MM.1S (cell line): Measurements from ENCODE around the gene RHOC.

Experiments
- EZH2phosphoT487 ChIP-seq: fragments of 300-600 bp; sonication (generic); IDR thresholded peaks from 2 replicates; pipeline ENCODE4 v1.6.1; 2018; ENCODE audit warnings: antibody characterized with exemption, low read length
- TF ChIP-seq, protein P1 (sequence below): fragments of 300-600 bp; sonication (generic); IDR thresholded peaks from 2 replicates; pipeline ENCODE4 v1.5.1; 2016; ENCODE audit warnings: antibody characterized with exemption, low read length, mixed read lengths

DNA sequence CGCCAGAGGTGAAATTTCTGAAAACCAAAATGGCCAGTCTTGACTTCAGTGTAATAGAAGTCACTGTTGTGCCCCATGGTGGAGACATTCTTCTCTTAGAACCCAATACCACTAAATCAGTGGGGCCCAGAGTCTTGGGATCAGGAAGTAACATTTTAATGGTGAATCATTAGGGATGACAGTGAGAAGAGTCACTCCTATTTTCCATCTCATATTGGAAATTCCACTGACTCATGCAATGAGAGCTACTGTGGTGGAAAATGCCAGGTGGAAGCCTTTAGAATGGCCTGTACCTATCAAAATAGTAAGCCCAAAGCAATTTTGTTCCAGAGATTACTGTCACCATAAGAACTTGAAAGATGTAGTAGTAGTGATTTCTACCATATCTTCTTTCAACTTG is 28.8 kb upstream of the RHOC start:
- TF ChIP-seq, protein P1, sequence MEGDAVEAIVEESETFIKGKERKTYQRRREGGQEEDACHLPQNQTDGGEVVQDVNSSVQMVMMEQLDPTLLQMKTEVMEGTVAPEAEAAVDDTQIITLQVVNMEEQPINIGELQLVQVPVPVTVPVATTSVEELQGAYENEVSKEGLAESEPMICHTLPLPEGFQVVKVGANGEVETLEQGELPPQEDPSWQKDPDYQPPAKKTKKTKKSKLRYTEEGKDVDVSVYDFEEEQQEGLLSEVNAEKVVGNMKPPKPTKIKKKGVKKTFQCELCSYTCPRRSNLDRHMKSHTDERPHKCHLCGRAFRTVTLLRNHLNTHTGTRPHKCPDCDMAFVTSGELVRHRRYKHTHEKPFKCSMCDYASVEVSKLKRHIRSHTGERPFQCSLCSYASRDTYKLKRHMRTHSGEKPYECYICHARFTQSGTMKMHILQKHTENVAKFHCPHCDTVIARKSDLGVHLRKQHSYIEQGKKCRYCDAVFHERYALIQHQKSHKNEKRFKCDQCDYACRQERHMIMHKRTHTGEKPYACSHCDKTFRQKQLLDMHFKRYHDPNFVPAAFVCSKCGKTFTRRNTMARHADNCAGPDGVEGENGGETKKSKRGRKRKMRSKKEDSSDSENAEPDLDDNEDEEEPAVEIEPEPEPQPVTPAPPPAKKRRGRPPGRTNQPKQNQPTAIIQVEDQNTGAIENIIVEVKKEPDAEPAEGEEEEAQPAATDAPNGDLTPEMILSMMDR, result no peak
- no peak for TF ChIP-seq EZH2phosphoT487
